H1 (cell line): Measurements from ENCODE around the gene OBSL1. TPM values are rescaled to one million over a fixed set of nuclear protein-coding genes. Genes with fewer than 3 reads are reported as not detected.

Experiments used
- CTCF ChIA-PET: fragments of 300-600 bp; sonication (Branson Sonifier 250); formaldehyde crosslinking; loops from one replicate; lab custom pipeline; 2021; ENCODE audit not compliant: partially characterized antibody; lab: Charles Lee
- POLR2A ChIA-PET: fragments of 300-600 bp; sonication (Branson Sonifier 250); formaldehyde crosslinking; loops from one replicate; lab custom pipeline; 2021; ENCODE audit warnings: inconsistent platforms; ENCODE audit not compliant: partially characterized antibody; lab: Charles Lee
- DNase-seq, 2 experiments: peaks; one replicate each; pipeline versions ENCODE4 v3.0.0 to v3.0.0-alpha.2; 2010 to 2022; ENCODE audit warnings: low spot score in 2 of 2, low read depth in 1 of 2, mixed read lengths in 1 of 2
- FAIRE-seq: peaks from 2 replicates; lab custom pipeline; 2011; peaks lifted over from hg19 to GRCh38; lab: Jason Lieb, UNC
- H2AFZ ChIP-seq: 2 replicates; pipeline ENCODE4 v1.8.1; 2012; ENCODE audit warnings: low read length, inconsistent platforms
- H2AK5ac ChIP-seq: 2 replicates; pipeline ENCODE4 v1.6.1; 2013; ENCODE audit warnings: low read depth, low read length
- H2BK120ac ChIP-seq: replicated peaks from 2 replicates; pipeline ENCODE3; 2013; ENCODE audit warnings: low read depth, low read length, inconsistent platforms
- H2BK12ac ChIP-seq: 2 replicates; pipeline ENCODE4 v1.6.1; 2013; ENCODE audit warnings: low read depth, low read length
- H2BK15ac ChIP-seq: 2 replicates; pipeline ENCODE4 v1.6.1; 2013; ENCODE audit warnings: low read length
- H2BK20ac ChIP-seq: 2 replicates; pipeline ENCODE4 v1.6.1; 2013; ENCODE audit warnings: low read length
- H2BK5ac ChIP-seq: 2 replicates; pipeline ENCODE4 v1.6.1; 2013; ENCODE audit warnings: low read depth, low read length
- H3K14ac ChIP-seq: 2 replicates; pipeline ENCODE4 v1.6.1; 2013; ENCODE audit warnings: inconsistent platforms; ENCODE audit not compliant: insufficient read length
- H3K18ac ChIP-seq: 2 replicates; pipeline ENCODE4 v1.6.1; 2013; ENCODE audit warnings: low read length; ENCODE audit errors: extremely low read depth
- H3K23ac ChIP-seq: 2 replicates; pipeline ENCODE4 v1.6.1; 2013; ENCODE audit warnings: inconsistent platforms; ENCODE audit not compliant: insufficient read length
- H3K23me2 ChIP-seq: 2 replicates; pipeline ENCODE4 v1.6.1; 2013; ENCODE audit warnings: low read depth, low read length
- H3K27ac ChIP-seq: 2 replicates; pipeline ENCODE4 v1.6.1; 2011; ENCODE audit warnings: low read depth, low read length, inconsistent platforms
- H3K27me3 ChIP-seq, 4 experiments: replicated peaks in 1 of 4; 1 replicate in 1 of 4; 2 replicates in 3 of 4; pipeline versions ENCODE4 v1.6.1 to v1.8.1; 2011 to 2013; ENCODE audit warnings: low read length in 3 of 4, mild to moderate bottlenecking in 3 of 4, inconsistent platforms in 2 of 4, mixed read lengths in 2 of 4, moderate library complexity in 1 of 4; ENCODE audit not compliant: control insufficient read depth in 3 of 4, insufficient read depth in 3 of 4; ENCODE audit errors: extremely low read depth in 1 of 4
- H3K36me3 ChIP-seq, 4 experiments: 2 replicates each; pipeline versions ENCODE4 v1.6.1 to v1.8.1; 2011 to 2013; ENCODE audit warnings: mild to moderate bottlenecking in 4 of 4, low read length in 3 of 4, moderate library complexity in 2 of 4, control low read depth in 1 of 4, inconsistent platforms in 1 of 4; ENCODE audit not compliant: insufficient read depth in 4 of 4, control insufficient read depth in 2 of 4
- H3K4ac ChIP-seq: replicated peaks from 2 replicates; pipeline ENCODE3; 2013; ENCODE audit warnings: low read length, low read depth, mixed read lengths, inconsistent platforms; ENCODE audit not compliant: insufficient read length
- H3K4me1 ChIP-seq, 4 experiments: replicated peaks in 1 of 4; 1 replicate in 1 of 4; 2 replicates in 3 of 4; pipeline versions ENCODE4 v1.6.1 to v1.8.1; 2011 to 2013; ENCODE audit warnings: low read length in 3 of 4, inconsistent platforms in 2 of 4, mixed read lengths in 1 of 4; ENCODE audit not compliant: insufficient read depth in 4 of 4, control insufficient read depth in 3 of 4
- H3K4me2 ChIP-seq, 2 experiments: 2 replicates each; pipeline versions ENCODE4 v1.6.1 to v1.8.1; 2011 to 2013; ENCODE audit warnings: low read depth in 2 of 2, low read length in 2 of 2, control low read depth in 1 of 2, inconsistent platforms in 1 of 2, mild to moderate bottlenecking in 1 of 2; ENCODE audit not compliant: insufficient read depth in 1 of 2
- H3K4me3 ChIP-seq, 4 experiments: fragments of 200-600, 300-600 bp in 1 of 4; sonication (generic), shearing (Covaris generic), sonication (Bioruptor Twin) in 1 of 4; 2 replicates each; pipeline versions ENCODE4 v1.5.1 to v1.8.1; 2011 to 2016; ENCODE audit warnings: low read length in 4 of 4, low read depth in 3 of 4, control low read depth in 2 of 4, inconsistent platforms in 2 of 4, mild to moderate bottlenecking in 2 of 4, mixed read lengths in 1 of 4, moderate library complexity in 1 of 4; ENCODE audit not compliant: insufficient read depth in 2 of 4; ENCODE audit errors: extremely low read depth in 1 of 4
- H3K56ac ChIP-seq: replicated peaks from 2 replicates; pipeline ENCODE3; 2013; ENCODE audit warnings: low read depth, mild to moderate bottlenecking, mixed read lengths, low read length, inconsistent platforms; ENCODE audit not compliant: insufficient read length
- H3K79me1 ChIP-seq: 2 replicates; pipeline ENCODE4 v1.6.1; 2013; ENCODE audit warnings: low read depth, low read length, control low read depth
- H3K79me2 ChIP-seq, 2 experiments: 2 replicates each; pipeline versions ENCODE4 v1.6.1 to v1.8.1; 2012 to 2013; ENCODE audit warnings: low read length in 2 of 2, mild to moderate bottlenecking in 2 of 2, inconsistent platforms in 1 of 2; ENCODE audit not compliant: insufficient read depth in 2 of 2, control insufficient read depth in 1 of 2
- H3K9ac ChIP-seq, 4 experiments: replicated peaks in 1 of 4; 1 replicate in 1 of 4; 2 replicates in 3 of 4; pipeline versions ENCODE4 v1.6.1 to v1.8.1; 2011 to 2013; ENCODE audit warnings: low read depth in 3 of 4, low read length in 3 of 4, control low read depth in 2 of 4, mild to moderate bottlenecking in 2 of 4, moderate library complexity in 2 of 4, inconsistent platforms in 1 of 4; ENCODE audit errors: extremely low read depth in 1 of 4
- H3K9me3 ChIP-seq, 2 experiments: 2 replicates each; pipeline versions ENCODE4 v1.6.1 to v1.8.1; 2012 to 2013; ENCODE audit warnings: mild to moderate bottlenecking in 2 of 2, moderate library complexity in 2 of 2, control low read depth in 1 of 2, inconsistent platforms in 1 of 2, low read depth in 1 of 2, low read length in 1 of 2, mixed read lengths in 1 of 2; ENCODE audit not compliant: insufficient read depth in 2 of 2
- H4K20me1 ChIP-seq, 2 experiments: replicated peaks in 1 of 2; 2 replicates each; pipeline versions ENCODE3 to v1.8.1; 2011 to 2013; ENCODE audit warnings: inconsistent platforms in 2 of 2, low read length in 2 of 2, mild to moderate bottlenecking in 1 of 2; ENCODE audit not compliant: insufficient read depth in 2 of 2, control insufficient read depth in 1 of 2
- H4K5ac ChIP-seq: 2 replicates; pipeline ENCODE4 v1.6.1; 2013; ENCODE audit warnings: low read length, low read depth, mixed read lengths, inconsistent platforms; ENCODE audit not compliant: insufficient read length
- H4K8ac ChIP-seq: 2 replicates; pipeline ENCODE4 v1.8.0; 2013; ENCODE audit warnings: mild to moderate bottlenecking, moderate library complexity, low read length, inconsistent platforms; ENCODE audit not compliant: insufficient read depth; ENCODE audit errors: extremely low read depth
- H4K91ac ChIP-seq: replicated peaks from 2 replicates; pipeline ENCODE3; 2013; ENCODE audit warnings: low read length, mixed read lengths, inconsistent platforms; ENCODE audit not compliant: insufficient read length
- EP300 ChIP-seq, 2 experiments: IDR thresholded peaks; 1 replicate in 1 of 2; 2 replicates in 1 of 2; pipeline ENCODE4 v1.6.1; 2011 to 2012; ENCODE audit warnings: low read depth in 2 of 2, low read length in 2 of 2, mild to moderate bottlenecking in 2 of 2, borderline replicate concordance in 1 of 2, inconsistent platforms in 1 of 2, moderate library complexity in 1 of 2
- GABPA ChIP-seq: IDR thresholded peaks from 2 replicates; pipeline ENCODE4 v1.6.1; 2011; ENCODE audit warnings: mild to moderate bottlenecking, low read length, moderate library complexity, borderline replicate concordance; ENCODE audit not compliant: insufficient read depth
- YY1 ChIP-seq: IDR thresholded peaks from 2 replicates; pipeline ENCODE4 v1.6.1; 2011; ENCODE audit warnings: low read depth, mild to moderate bottlenecking, low read length
- WGBS, 2 experiments: shearing (Covaris generic) in 1 of 2; methylation state at CpG; one replicate each; pipeline versions ENCODE4 v1.1.6 to v1.1.7; 2013 to 2015; ENCODE audit warnings: low lambda C conversion rate in 2 of 2, mixed read lengths in 2 of 2, inconsistent platforms in 1 of 2, low coverage in 1 of 2, missing lambda C conversion rate in 1 of 2; ENCODE audit not compliant: insufficient replicate concordance in 2 of 2, insufficient coverage in 1 of 2, insufficient read length in 1 of 2; ENCODE audit errors: extremely low coverage in 1 of 2, missing lambda C conversion rate in 1 of 2; 5-methylcytosine and 5-hydroxymethylcytosine counted together
- polyA plus RNA-seq, 7 experiments: library from polyadenylated mRNA; depleted of rRNA in 3 of 7; stranded (reverse) in 5 of 7; unstranded in 2 of 7; fragments of >200 nt in 5 of 7; fragments of 200-250 nt in 2 of 7; gene quantifications; 1 replicate in 5 of 7; 2 replicates in 1 of 7; 4 replicates in 1 of 7; pipeline versions ENCODE4 v1.2.1 to v1.2.3, GENCODE V29; 2011 to 2013; ENCODE audit warnings: missing spikeins in 2 of 7, mixed read lengths in 2 of 7
- total RNA-seq: library from RNA; stranded (reverse); fragmentation: NEBNext Ultra II Directional; extraction: Animal tissue kit (Norgen Biotek cat#: 25700); gene quantifications from 2 replicates; pipeline ENCODE4 v1.2.1, GENCODE V29; 2021

OBSL1 gene
- total and polyA plus RNA-seq, 2 of the 8 experiments (the other 6 are each of a cell fraction or from before 2014, with no cell fraction given) = 116 to 127 TPM

DNA sequence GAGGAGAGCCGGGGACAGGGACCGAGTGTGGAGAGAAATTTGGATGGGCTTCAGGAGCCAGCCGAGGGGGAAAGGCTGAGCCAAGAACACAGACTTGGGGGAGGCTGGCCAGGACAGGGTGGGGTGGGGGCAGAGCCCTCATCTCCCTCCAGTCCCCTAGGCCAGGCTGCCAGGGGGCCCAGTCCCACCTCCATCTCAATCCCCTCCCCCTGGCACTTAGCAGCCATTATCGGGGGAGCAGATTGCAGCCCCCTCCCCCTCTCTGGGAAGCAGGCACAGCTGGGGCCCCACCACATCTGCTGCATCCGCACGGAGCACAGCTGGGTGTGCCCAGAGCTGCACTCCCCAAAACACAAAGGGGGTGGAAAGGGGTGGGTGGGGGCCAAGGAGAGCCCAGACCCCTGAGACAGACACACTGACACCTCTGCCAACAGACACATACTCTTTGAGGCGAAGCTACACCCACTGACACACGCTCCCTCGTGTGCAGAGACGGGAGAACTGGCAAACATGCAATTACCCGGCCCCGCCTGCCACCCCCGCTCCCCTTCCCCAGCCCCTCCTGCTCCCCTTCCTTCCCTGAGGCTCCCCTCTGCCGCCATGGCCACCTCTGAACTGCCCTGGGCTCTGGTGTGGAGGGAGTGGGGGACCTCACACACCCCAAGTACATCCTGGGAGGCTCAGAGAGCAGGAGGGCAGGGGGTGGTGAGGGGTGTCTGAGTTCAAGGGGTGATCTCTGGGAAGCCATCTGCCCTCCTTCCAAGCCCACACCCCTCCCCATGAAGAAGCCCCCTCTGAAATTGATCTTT, 62.2 kb downstream of the OBSL1 start:
- TF ChIP-seq GABPA = no peak
- 0 out of 2 replicates have a peak, but pooled peaks have one; percentile 52 for TF ChIP-seq YY1
- TF ChIP-seq EP300 (IDR thresholded peaks at IDR 0.05; ENCODE audit: borderline replicate concordance in 1 of 2, low read depth in 2 of 2, low read length in 2 of 2) = no peak
- H2AFZ ChIP-seq = no peak overlapping the region
- H3K4me2 ChIP-seq = peak overlapping the region; percentile 40 to 97
- H2BK20ac ChIP-seq = 0 out of 2 replicates have a peak overlapping the region, but pooled peaks have one; percentile 86
- 0% methylated on average over 2 of the region's 14 CpGs; no CpG with 5 or more reads in 1 of the 2 experiments for WGBS, 2 experiments
- no peak overlapping the region for H3K23ac ChIP-seq
- peak overlapping the region; percentile 52 for H2BK120ac ChIP-seq
- H3K27ac ChIP-seq = no peak overlapping the region
- peak overlapping the region; percentile 84; the same call in 1 of the 2 replicates for H2BK12ac ChIP-seq
- H4K20me1 ChIP-seq = peaks cover 0 to 2% of the 10 kb centered on the region in 2 experiments
- H3K23me2 ChIP-seq = peaks cover 6% of the 10 kb centered on the region
- peak overlapping the region in 2 of 4 experiments; percentile 51 to 56; a peak in 4 of 8 replicates for H3K4me3 ChIP-seq
- peak overlapping the region; percentile 85; the same call in 1 of the 2 replicates for H2BK5ac ChIP-seq
- no peaks in the 10 kb centered on the region; a peak in 1 of 8 replicates for H3K36me3 ChIP-seq
- DNase-seq (no peak), FAIRE-seq (no peak)
- peaks cover 2 to 29% (median 26%) of the 10 kb centered on the region in 4 experiments for H3K27me3 ChIP-seq
- peak overlapping the region; percentile 71; the same call in 1 of the 2 replicates for H3K18ac ChIP-seq
- H3K56ac ChIP-seq = no peak overlapping the region
- H4K8ac ChIP-seq = no peak overlapping the region; the same call in 1 of the 2 replicates
- no peak overlapping the region for H3K9ac ChIP-seq
- ChIA-PET POLR2A (interaction anchor here (0.6 to 11.0 kb wide), 6 partner anchors 11 to 187 kb away, joined by 3 to 216 read pairs (median 6); partner anchors contain the start of gene GMPPA), CTCF (interaction anchor here (0.8 to 113.1 kb wide), 15 partner anchors 16 to 1607 kb away, joined by 3 to 7248 read pairs (median 4); partner anchors contain the start of genes DES, DNPEP, GMPPA and SPEG)
- H3K9me3 ChIP-seq = no peaks in the 10 kb centered on the region
- H3K79me2 ChIP-seq = no peaks in the 10 kb centered on the region
- no peaks in the 10 kb centered on the region for H3K79me1 ChIP-seq
- H2BK15ac ChIP-seq = 0 out of 2 replicates have a peak overlapping the region, but pooled peaks have one; percentile 72
- no peak overlapping the region for H2AK5ac ChIP-seq
- H4K5ac ChIP-seq = no peak overlapping the region
- H3K4ac ChIP-seq = peak overlapping the region; percentile 75
- peak overlapping the region; percentile 87 for H4K91ac ChIP-seq
- H3K4me1 ChIP-seq = peaks cover 7 to 72% (median 62%) of the 10 kb centered on the region in 4 experiments
- H3K14ac ChIP-seq = no peak overlapping the region
